Mesenchymal stem cell (in vitro differentiated cells and primary cell): ENCODE data around the gene EFNA5.

ENCODE experiments used
- DNase-seq: peaks from one replicate; pipeline ENCODE4 v3.0.0-alpha.2; 2013
- H2AFZ ChIP-seq: one replicate; pipeline ENCODE4 v1.6.1; 2013; ENCODE audit warnings: low read depth, mild to moderate bottlenecking, control low read depth, inconsistent platforms, low read length, moderate library complexity
- H2AK5ac ChIP-seq: 2 replicates; pipeline ENCODE4 v1.6.1; 2013; ENCODE audit warnings: low read length, moderate library complexity, mild to moderate bottlenecking, inconsistent platforms; ENCODE audit not compliant: severe bottlenecking
- H2BK120ac ChIP-seq: one replicate; pipeline ENCODE4 v1.6.1; 2013; ENCODE audit warnings: low read depth, mild to moderate bottlenecking, inconsistent platforms, low read length, moderate library complexity
- H2BK12ac ChIP-seq, 2 experiments: one replicate each; pipeline ENCODE4 v1.6.1; 2013; ENCODE audit warnings: inconsistent platforms in 2 of 2, low read length in 2 of 2, mild to moderate bottlenecking in 2 of 2, moderate library complexity in 2 of 2, control low read depth in 1 of 2
- H2BK15ac ChIP-seq: one replicate; pipeline ENCODE4 v1.6.1; 2013; ENCODE audit warnings: mild to moderate bottlenecking, low read depth, inconsistent platforms; ENCODE audit not compliant: poor library complexity, severe bottlenecking
- H2BK5ac ChIP-seq: 2 replicates; pipeline ENCODE4 v1.6.1; 2013; ENCODE audit warnings: low read depth, mild to moderate bottlenecking, low read length, control low read depth, inconsistent platforms; ENCODE audit not compliant: poor library complexity, severe bottlenecking
- H3K14ac ChIP-seq, 2 experiments: one replicate each; pipeline ENCODE4 v1.6.1; 2013; ENCODE audit warnings: inconsistent platforms in 2 of 2, low read length in 2 of 2, control low read depth in 1 of 2, mild to moderate bottlenecking in 1 of 2, moderate library complexity in 1 of 2
- H3K18ac ChIP-seq, 2 experiments: one replicate each; pipeline ENCODE4 v1.6.1; 2013; ENCODE audit warnings: inconsistent platforms in 2 of 2, low read length in 2 of 2, control low read depth in 1 of 2, low read depth in 1 of 2, mild to moderate bottlenecking in 1 of 2
- H3K23ac ChIP-seq, 2 experiments: one replicate each; pipeline ENCODE4 v1.6.1; 2013; ENCODE audit warnings: inconsistent platforms in 2 of 2, low read length in 2 of 2, mild to moderate bottlenecking in 2 of 2, moderate library complexity in 2 of 2, control low read depth in 1 of 2
- H3K27ac ChIP-seq: 2 replicates; pipeline ENCODE4 v1.5.1; 2013; ENCODE audit warnings: mild to moderate bottlenecking, moderate library complexity, low read length, control low read depth, inconsistent platforms; ENCODE audit not compliant: poor library complexity, severe bottlenecking
- H3K27me3 ChIP-seq, 2 experiments: 2 replicates each; pipeline versions ENCODE4 v1.6.1 to v1.7.0; 2013; ENCODE audit warnings: low read length in 2 of 2, mild to moderate bottlenecking in 2 of 2, moderate library complexity in 2 of 2, control low read depth in 1 of 2, inconsistent platforms in 1 of 2; ENCODE audit not compliant: control insufficient read depth in 1 of 2, insufficient read depth in 1 of 2
- H3K36me3 ChIP-seq, 2 experiments: 2 replicates each; pipeline versions ENCODE4 v1.6.1 to v1.7.0; 2013; ENCODE audit warnings: low read length in 2 of 2, control low read depth in 1 of 2, inconsistent platforms in 1 of 2, low read depth in 1 of 2, mild to moderate bottlenecking in 1 of 2; ENCODE audit not compliant: insufficient read depth in 2 of 2, control insufficient read depth in 1 of 2
- H3K4ac ChIP-seq, 2 experiments: one replicate each; pipeline ENCODE4 v1.6.1; 2013; ENCODE audit warnings: inconsistent platforms in 2 of 2, low read length in 2 of 2, mild to moderate bottlenecking in 2 of 2, moderate library complexity in 2 of 2, control low read depth in 1 of 2, low read depth in 1 of 2
- H3K4me1 ChIP-seq: 2 replicates; pipeline ENCODE4 v1.6.1; 2013; ENCODE audit warnings: low read depth, low read length, control low read depth; ENCODE audit not compliant: control insufficient read depth, insufficient read depth
- H3K4me2 ChIP-seq: 2 replicates; pipeline ENCODE4 v1.6.1; 2013; ENCODE audit warnings: low read length, mild to moderate bottlenecking, inconsistent platforms; ENCODE audit not compliant: poor library complexity, severe bottlenecking
- H3K4me3 ChIP-seq, 2 experiments: 2 replicates each; pipeline versions ENCODE4 v1.5.1 to v1.7.0; 2013; ENCODE audit warnings: low read length in 2 of 2, mild to moderate bottlenecking in 2 of 2, control low read depth in 1 of 2, low read depth in 1 of 2; ENCODE audit not compliant: insufficient read depth in 1 of 2
- H3K79me1 ChIP-seq: replicated peaks from 2 replicates; pipeline ENCODE4 v1.6.1; 2013; ENCODE audit warnings: mild to moderate bottlenecking, control low read depth, low read length, inconsistent platforms; ENCODE audit not compliant: poor library complexity, severe bottlenecking
- H3K9ac ChIP-seq: 2 replicates; pipeline ENCODE4 v1.7.0; 2013; ENCODE audit warnings: mild to moderate bottlenecking, low read length, moderate library complexity
- H3K9me3 ChIP-seq: 2 replicates; pipeline ENCODE4 v1.7.0; 2013; ENCODE audit warnings: mild to moderate bottlenecking, low read length; ENCODE audit not compliant: control insufficient read depth
- H4K8ac ChIP-seq: one replicate; pipeline ENCODE4 v1.6.1; 2013; ENCODE audit warnings: inconsistent platforms, mild to moderate bottlenecking, low read length, moderate library complexity
- H4K91ac ChIP-seq: one replicate; pipeline ENCODE4 v1.6.1; 2013; ENCODE audit warnings: mild to moderate bottlenecking, low read length, inconsistent platforms
- WGBS: methylation state at CpG from one replicate; pipeline ENCODE4 v1.1.7; 2013; ENCODE audit warnings: mixed read lengths; 5-methylcytosine and 5-hydroxymethylcytosine counted together

EFNA5 gene

DNA sequence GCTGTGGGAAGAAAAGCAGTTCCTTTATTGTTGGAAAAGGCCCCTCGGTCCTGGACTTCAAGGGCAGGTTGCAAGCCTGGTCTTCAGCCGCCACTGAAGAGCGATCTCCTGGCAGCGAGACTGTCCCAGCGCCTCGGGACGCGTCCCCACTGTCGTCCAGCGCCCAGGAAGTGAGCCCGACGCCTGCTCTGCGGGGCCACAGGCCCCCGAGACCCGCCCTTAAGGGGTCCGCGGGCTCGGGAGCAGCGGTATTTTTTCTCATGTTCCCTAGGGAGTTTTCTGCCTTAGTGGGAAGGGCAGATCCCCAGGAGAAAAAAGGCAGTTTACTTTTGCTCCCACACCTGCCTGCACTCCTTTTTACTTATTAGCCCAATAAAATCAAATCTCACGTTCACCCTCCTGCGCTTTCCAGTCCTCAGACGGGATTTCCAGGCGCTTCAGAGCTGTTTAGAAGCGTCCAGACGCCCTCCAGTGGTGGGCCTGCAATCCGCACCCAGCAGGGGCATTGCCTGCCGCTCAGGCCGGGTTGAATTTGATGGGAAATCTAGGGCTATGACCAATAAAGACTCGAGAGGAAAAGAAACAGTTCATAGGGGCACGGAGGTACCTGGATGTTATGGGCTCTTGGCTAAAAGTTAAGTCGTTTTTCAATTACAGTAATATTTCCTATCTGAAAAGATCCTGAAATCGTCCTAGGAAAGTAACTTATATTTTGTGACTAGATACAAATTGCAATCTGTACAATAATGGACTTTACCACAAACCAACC, 2.8 kb upstream of the EFNA5 start:
- Histone ChIP-seq H2BK15ac (no peak overlapping the region), H2BK5ac (peak overlapping the region; percentile 75), H2BK120ac (no peak overlapping the region), H3K18ac (peak overlapping the region in 1 of 2 experiments; percentile 79), H3K9me3 (no peaks in the 10 kb centered on the region), H3K4me2 (peak overlapping the region; percentile 86), H3K36me3 (no peaks in the 10 kb centered on the region), H2BK12ac (peak overlapping the region in 1 of 2 experiments; percentile 37), H3K4me1 (peaks cover 1% of the 10 kb centered on the region), H3K27me3 (no peaks in the 10 kb centered on the region), H4K91ac (no peak overlapping the region), H3K9ac (peak overlapping the region; percentile 89), H3K14ac (no peak overlapping the region), H3K27ac (peak overlapping the region; percentile 78), H3K4ac (peak overlapping the region in 1 of 2 experiments; percentile 49), H3K4me3 (peak overlapping the region; percentile 64 to 88), H4K8ac (no peak overlapping the region), H2AK5ac (no peak overlapping the region), H3K23ac (no peak overlapping the region), H3K79me1 (no peaks in the 10 kb centered on the region), H2AFZ (peak overlapping the region; percentile 54)
- peak; percentile 90 for DNase-seq
- WGBS: under 1% methylated on average over 28 of the region's 32 CpGs

DNA sequence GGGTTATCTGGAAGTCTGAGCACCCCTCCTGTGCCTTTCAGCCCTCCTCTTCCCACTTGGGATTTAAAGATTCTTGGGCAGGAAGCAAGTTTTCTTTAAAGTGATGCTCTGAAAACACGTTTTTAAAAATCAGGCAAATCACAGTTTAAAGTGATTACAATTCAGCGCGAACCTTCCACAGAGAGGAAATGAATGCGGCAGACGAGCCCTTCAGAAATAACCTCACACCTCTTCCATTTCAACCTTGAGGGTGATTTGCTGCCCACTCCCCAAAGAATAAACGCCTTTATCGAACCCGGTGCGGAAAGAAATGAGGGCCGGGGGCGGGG, 2.3 kb upstream of the EFNA5 start:
- Histone ChIP-seq H3K4ac (peak overlapping the region in 1 of 2 experiments; percentile 49), H4K8ac (no peak overlapping the region), H2AK5ac (no peak overlapping the region), H3K14ac (no peak overlapping the region), H2BK15ac (no peak overlapping the region), H2BK12ac (no peak overlapping the region), H3K4me1 (peaks cover 1% of the 10 kb centered on the region), H3K23ac (no peak overlapping the region), H3K79me1 (no peaks in the 10 kb centered on the region), H3K4me3 (peak overlapping the region; percentile 64 to 88), H2BK5ac (peak overlapping the region; percentile 75), H3K9me3 (no peaks in the 10 kb centered on the region), H3K36me3 (no peaks in the 10 kb centered on the region), H3K18ac (no peak overlapping the region), H3K27ac (peak overlapping the region; percentile 78), H4K91ac (no peak overlapping the region), H3K27me3 (no peaks in the 10 kb centered on the region), H3K4me2 (peak overlapping the region; percentile 86), H2AFZ (peak overlapping the region; percentile 54), H3K9ac (peak overlapping the region; percentile 89), H2BK120ac (no peak overlapping the region)
- WGBS: 1% methylated on average over 11 of the region's 11 CpGs
- DNase-seq: no peak

DNA sequence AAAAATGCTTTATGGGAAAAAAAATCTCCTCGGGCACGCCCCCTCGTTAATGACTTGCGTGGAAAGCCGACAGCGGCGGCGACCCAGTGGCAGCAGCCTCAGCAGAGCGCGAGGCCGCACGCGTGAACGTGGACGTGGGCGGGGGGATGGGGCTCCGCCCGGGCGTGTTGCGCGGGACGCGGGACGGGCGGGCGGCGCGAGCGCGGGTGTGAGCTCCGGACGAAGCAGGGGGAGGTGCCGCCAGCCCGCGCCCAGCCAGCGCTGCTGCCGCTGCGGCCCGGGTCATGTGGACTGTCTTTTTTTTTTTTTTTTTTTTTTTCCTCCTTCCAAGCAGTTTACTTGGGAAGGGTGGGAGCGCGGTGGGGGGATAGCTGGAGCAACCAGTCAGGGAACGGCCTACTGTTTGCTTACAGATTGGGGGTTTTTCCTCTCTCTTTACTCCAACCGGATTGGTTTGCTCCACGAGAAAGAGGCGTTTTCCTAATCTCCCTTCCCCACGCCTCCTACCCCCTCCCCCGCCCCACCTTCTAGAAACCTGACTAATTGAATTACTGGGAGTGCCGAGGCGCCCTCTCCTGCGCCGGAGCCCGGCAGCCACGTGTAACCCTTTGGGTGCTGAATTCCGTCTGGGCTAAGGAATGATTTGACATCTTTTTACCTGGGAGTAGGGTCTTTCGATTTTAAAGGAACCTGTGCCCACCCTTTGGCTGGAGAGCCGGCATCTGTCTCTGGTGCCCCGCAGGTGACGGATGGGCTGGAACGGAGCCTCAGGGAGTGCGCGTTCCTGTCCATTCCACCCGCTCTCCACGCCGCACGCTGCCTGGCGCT, 1.7 kb upstream of the EFNA5 start:
- Histone ChIP-seq H3K27ac (peak overlapping the region; percentile 92), H3K4me3 (peak overlapping the region; percentile 88 to 96), H2AK5ac (no peak overlapping the region), H2BK120ac (peak overlapping the region; percentile 24), H3K4me2 (peak overlapping the region; percentile 91), H3K4ac (peak overlapping the region; percentile 58 to 95), H3K27me3 (no peaks in the 10 kb centered on the region), H4K91ac (peak overlapping the region; percentile 86), H3K36me3 (no peaks in the 10 kb centered on the region), H4K8ac (peak overlapping the region; percentile 86), H3K23ac (no peak overlapping the region), H2BK5ac (peak overlapping the region; percentile 92), H3K18ac (peak overlapping the region; percentile 92), H3K4me1 (peaks cover 1% of the 10 kb centered on the region), H2AFZ (peak overlapping the region; percentile 74), H3K14ac (peak overlapping the region in 1 of 2 experiments; percentile 56), H3K9ac (peak overlapping the region; percentile 89), H3K79me1 (no peaks in the 10 kb centered on the region), H2BK15ac (no peak overlapping the region), H2BK12ac (no peak overlapping the region), H3K9me3 (no peaks in the 10 kb centered on the region)
- DNase-seq: peak; percentile 97
- WGBS: under 1% methylated on average over 37 of the region's 66 CpGs

DNA sequence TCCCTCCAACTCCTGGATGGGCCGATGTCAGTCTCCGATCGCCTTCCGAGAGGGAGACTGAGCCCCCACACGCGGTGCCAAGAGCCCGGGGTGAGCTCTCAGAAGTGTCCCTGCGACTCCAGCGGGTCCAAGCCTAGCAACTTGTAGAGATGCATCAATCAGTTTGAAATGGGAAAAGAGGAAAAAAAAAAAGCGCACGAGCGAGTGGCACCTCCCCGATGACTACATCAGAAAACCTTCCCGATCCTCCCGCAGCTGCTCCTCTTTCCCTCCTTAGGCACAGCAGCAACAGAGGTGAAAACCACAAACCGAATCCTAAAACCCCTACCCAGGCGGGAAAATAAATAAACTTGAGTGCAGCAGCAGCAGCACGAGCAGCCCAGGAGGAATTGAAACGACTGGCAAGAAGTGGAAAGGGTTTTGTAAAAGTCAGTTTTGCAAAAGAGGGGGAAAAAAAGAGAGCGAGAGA, 1.0 kb upstream of the EFNA5 start:
- peaks cover 1% of the 10 kb centered on the region for H3K4me1 ChIP-seq
- H4K8ac ChIP-seq: no peak overlapping the region
- peak overlapping the region in 1 of 2 experiments; percentile 57 for H3K23ac ChIP-seq
- H3K36me3 ChIP-seq: no peaks in the 10 kb centered on the region
- DNase-seq: peak; percentile 83
- H2BK12ac ChIP-seq: no peak overlapping the region
- peak overlapping the region; percentile 88 to 96 for H3K4me3 ChIP-seq
- peak overlapping the region; percentile 91 for H3K4me2 ChIP-seq
- peak overlapping the region in 1 of 2 experiments; percentile 95 for H3K4ac ChIP-seq
- peak overlapping the region; percentile 89 for H3K9ac ChIP-seq
- no peak overlapping the region for H2BK15ac ChIP-seq
- H3K14ac ChIP-seq: no peak overlapping the region
- H2BK120ac ChIP-seq: no peak overlapping the region
- no peak overlapping the region for H4K91ac ChIP-seq
- H3K27ac ChIP-seq: peak overlapping the region; percentile 92
- no peaks in the 10 kb centered on the region for H3K79me1 ChIP-seq
- H2AFZ ChIP-seq: peak overlapping the region; percentile 58
- H2AK5ac ChIP-seq: no peak overlapping the region
- no peaks in the 10 kb centered on the region for H3K9me3 ChIP-seq
- no peaks in the 10 kb centered on the region for H3K27me3 ChIP-seq
- peak overlapping the region; percentile 57 to 92 for H3K18ac ChIP-seq
- WGBS: 1% methylated on average over 14 of the region's 20 CpGs
- peak overlapping the region; percentile 84 for H2BK5ac ChIP-seq
